ENCODE results near the gene TEX29.

Gene TEX29

DNA sequence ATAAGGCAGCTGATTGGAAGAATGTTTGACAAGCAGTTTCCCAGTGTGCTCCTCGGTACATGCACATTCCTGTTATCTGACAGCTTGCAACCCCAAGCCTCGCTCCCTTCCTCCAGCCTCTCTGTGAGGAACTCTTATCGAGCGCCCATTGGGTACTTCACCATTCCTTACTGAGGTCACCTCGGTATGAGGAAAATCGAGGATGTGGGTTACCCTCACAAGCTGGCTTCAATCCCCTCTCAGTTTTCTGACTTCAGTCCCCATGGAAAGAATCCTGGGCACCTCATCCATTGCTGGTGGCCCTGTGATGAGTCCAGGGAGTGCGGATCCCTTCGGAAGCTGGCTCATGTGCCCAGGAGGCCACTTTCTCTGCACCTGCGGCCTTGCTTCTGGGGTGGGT, 17.3 kb downstream of the TEX29 start:
- TF ChIP-seq, protein P1, sequence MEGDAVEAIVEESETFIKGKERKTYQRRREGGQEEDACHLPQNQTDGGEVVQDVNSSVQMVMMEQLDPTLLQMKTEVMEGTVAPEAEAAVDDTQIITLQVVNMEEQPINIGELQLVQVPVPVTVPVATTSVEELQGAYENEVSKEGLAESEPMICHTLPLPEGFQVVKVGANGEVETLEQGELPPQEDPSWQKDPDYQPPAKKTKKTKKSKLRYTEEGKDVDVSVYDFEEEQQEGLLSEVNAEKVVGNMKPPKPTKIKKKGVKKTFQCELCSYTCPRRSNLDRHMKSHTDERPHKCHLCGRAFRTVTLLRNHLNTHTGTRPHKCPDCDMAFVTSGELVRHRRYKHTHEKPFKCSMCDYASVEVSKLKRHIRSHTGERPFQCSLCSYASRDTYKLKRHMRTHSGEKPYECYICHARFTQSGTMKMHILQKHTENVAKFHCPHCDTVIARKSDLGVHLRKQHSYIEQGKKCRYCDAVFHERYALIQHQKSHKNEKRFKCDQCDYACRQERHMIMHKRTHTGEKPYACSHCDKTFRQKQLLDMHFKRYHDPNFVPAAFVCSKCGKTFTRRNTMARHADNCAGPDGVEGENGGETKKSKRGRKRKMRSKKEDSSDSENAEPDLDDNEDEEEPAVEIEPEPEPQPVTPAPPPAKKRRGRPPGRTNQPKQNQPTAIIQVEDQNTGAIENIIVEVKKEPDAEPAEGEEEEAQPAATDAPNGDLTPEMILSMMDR (IDR thresholded peaks at IDR 0.05; ENCODE audit: borderline replicate concordance, control extremely low read depth, extremely low read depth, insufficient read depth, missing control alignments), result no peak

DNA sequence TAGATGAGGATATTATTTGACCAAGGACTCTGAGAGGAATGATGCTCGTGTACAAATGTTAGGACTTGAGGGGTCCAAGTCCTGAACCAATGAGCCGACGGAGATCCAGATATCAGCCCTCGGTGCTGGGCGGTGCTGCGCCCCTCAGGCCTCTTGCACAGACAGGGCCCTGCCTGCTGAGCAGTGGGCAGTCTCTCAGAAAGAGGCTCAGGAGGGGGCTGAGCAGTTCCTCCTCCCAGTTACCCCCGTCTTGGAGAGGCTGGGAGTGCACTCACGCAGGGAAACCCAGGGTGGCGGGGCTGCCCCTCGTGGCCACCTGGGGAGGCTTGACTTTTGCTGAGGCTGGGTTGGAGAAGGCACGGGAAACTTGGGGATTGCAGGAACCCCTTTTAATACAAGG, 18.4 kb downstream of the TEX29 start:
- in situ Hi-C loops (cut with MboI; ENCODE audit: low sequenced_read_pairs, unreplicated experiment), result no loop called here
- DNase-seq (ENCODE audit: low spot score), result no peak
- TF ChIP-seq, protein P1 (IDR thresholded peaks at IDR 0.05; ENCODE audit: borderline replicate concordance, control extremely low read depth, extremely low read depth, insufficient read depth, missing control alignments), result no peak

More for the DNA sequence above, 17.3 kb downstream of the TEX29 start:
- no peak for DNase-seq (ENCODE audit: low spot score)
- in situ Hi-C loops (cut with MboI; ENCODE audit: low sequenced_read_pairs, unreplicated experiment), result no loop called here

DNA sequence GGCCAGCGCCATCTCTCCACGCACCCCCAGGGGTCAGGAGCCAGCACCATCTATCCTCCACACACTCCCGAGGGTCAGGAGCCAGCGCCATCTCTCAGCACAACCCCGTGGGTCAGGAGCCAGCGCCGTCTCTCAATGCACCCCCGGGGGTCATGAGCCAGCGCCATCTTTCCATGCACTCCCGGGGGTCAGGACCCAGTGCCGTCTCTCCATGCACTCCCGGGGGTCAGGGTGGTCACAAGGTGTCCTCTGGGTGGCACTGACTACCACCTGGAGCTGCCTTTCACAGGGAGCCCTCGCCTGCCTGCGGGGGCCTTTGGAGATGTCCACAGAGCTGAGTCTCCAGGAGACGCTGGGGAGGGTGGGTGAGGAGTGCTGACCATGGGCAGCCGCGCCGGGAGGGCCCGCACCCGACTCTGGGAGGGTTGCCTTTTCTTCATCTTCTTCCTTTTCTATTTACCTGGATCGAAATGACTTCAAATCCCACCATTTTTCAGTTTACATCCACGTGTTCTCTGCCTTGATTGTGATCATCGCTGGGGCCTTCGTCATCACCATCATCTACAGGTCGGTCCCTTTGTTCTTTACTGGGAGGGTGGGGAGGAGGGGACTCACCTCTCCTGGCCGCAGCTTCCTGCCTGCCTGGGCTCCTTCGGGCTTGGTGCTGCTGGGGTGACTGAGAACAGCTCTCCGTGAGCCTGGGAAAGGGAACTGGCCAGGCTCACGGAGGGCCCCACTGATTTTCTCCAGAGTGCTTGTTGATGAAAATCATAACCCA, 19.1 kb downstream of the TEX29 start:
- in situ Hi-C loops (cut with MboI; ENCODE audit: low sequenced_read_pairs, unreplicated experiment), result no loop called here
- TF ChIP-seq, protein P1 (IDR thresholded peaks at IDR 0.05; ENCODE audit: borderline replicate concordance, control extremely low read depth, extremely low read depth, insufficient read depth, missing control alignments), result no peak
- DNase-seq (ENCODE audit: low spot score), result peak; percentile 19

DNA sequence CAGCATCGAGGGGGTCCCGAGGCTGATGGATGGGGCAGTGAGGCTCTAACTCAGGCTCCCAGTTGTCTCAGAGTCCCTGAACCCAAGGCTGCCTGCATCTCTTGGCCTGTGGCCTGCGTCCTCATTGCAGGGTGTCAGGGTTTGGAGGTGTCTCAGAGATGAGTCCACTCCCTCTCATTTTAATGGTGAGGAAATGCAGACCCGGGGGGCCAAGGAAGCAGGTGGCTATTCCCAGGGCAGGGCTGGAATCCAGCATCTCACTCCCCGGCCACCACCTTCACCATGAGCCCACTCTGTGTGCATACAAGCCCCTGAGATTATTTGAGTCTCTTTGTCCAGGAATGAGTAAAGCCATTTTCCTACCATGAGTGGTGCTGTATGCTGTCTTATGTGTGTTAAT, 21.4 kb downstream of the TEX29 start:
- in situ Hi-C loops (cut with MboI; ENCODE audit: low sequenced_read_pairs, unreplicated experiment), result no loop called here
- TF ChIP-seq, protein P1 (IDR thresholded peaks at IDR 0.05; ENCODE audit: borderline replicate concordance, control extremely low read depth, extremely low read depth, insufficient read depth, missing control alignments), result no peak
- DNase-seq (ENCODE audit: low spot score), result no peak

DNA sequence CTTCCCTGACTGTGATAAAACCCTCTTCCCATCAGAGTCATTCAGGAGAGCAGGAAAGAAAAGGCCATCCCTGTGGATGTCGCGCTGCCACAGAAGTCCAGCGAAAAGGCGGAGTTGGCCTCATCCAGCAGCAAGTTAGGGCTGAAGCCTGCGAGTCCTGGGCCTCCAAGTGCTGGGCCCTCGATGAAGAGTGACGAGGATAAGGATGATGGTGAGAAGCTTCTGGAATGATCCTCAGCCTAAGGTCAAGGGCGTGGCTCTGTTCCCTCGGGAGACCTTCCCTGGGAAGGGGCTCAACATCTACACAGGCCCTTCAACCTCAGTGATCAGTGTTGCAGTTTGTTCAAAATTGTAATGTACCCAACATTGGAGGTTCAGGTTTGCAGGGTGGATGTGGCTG, 22.3 kb downstream of the TEX29 start:
- DNase-seq (ENCODE audit: low spot score), result no peak
- in situ Hi-C loops (cut with MboI; ENCODE audit: low sequenced_read_pairs, unreplicated experiment), result no loop called here
- TF ChIP-seq, protein P1 (IDR thresholded peaks at IDR 0.05; ENCODE audit: borderline replicate concordance, control extremely low read depth, extremely low read depth, insufficient read depth, missing control alignments), result no peak

DNA sequence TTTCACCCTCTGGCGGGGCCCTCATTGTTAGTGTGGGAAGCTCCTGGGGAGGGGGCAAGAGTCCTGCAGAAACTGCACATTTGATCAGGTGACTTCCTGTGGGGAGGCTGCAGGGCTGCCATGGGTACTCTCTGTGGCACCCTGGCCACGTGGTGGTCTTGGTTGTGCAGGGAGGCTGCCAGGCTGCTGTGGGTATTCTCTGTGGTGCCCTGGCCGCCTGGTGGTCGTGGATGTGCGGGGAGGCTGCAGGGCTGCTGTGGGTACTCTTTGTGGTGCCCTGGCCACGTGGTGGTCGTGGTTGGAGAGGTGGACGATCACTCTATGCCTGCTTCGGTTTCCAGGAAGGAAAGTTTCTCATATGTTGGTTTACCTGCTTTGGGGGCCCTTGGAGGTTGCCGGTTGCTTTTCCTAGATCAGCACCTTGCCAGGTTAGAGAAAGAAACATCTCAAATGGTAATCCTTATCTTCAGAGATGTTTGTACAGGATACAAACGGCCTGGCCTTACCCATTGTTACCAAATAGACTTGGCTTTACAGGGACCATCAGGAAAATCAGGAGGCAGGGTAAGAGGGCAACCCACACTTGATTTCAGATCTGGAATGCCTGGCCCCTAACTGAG, 22.9 kb downstream of the TEX29 start:
- TF ChIP-seq, protein P1 (IDR thresholded peaks at IDR 0.05; ENCODE audit: borderline replicate concordance, control extremely low read depth, extremely low read depth, insufficient read depth, missing control alignments), result no peak
- in situ Hi-C loops (cut with MboI; ENCODE audit: low sequenced_read_pairs, unreplicated experiment), result no loop called here
- no peak for DNase-seq (ENCODE audit: low spot score)

Data from GM13976 (cell line).